IMR-90 (cell line): ENCODE data around the gene BEND2. TPM values are rescaled to one million over a fixed set of nuclear protein-coding genes. Genes with fewer than 3 reads are reported as not detected.

Experiments used
- ATAC-seq: fragments of 200-7000 bp; cut with Tn5 transposase; 2 replicates; pipeline ENCODE4 v1.9.1; 2020; ENCODE audit warnings: low read depth, mild to moderate bottlenecking, moderate library complexity
- BruUV-seq: library from RNA; stranded (reverse); fragments of 400-500 nt; replicated peaks from 2 replicates; lab custom pipeline; 2021; lab: Mats Ljungman, UMichigan
- CTCF ChIA-PET: fragments of 300-600 bp; formaldehyde crosslinking; extraction: SDS; loops from one replicate; lab custom pipeline; 2021; ENCODE audit warnings: antibody characterized with exemption; lab: Yijun Ruan, JAX
- POLR2A ChIA-PET: fragments of 300-600 bp; sonication (Branson Sonifier 250); formaldehyde crosslinking; loops from one replicate; lab custom pipeline; 2022; ENCODE audit warnings: antibody characterized with exemption; ENCODE audit not compliant: unreplicated experiment; lab: Charles Lee
- DNase-seq: peaks from one replicate; pipeline ENCODE4 v3.0.0; 2013
- H2AFZ ChIP-seq: replicated peaks from 2 replicates; pipeline ENCODE3; 2013; ENCODE audit warnings: low read length, mild to moderate bottlenecking; ENCODE audit not compliant: poor library complexity
- H2AK5ac ChIP-seq: 2 replicates; pipeline ENCODE4 v1.6.1; 2013; ENCODE audit warnings: low read depth, low read length, inconsistent platforms
- H2AK9ac ChIP-seq: replicated peaks from 2 replicates; pipeline ENCODE3; 2013; ENCODE audit warnings: mild to moderate bottlenecking, low read depth, low read length, moderate library complexity; ENCODE audit not compliant: poor library complexity
- H2BK120ac ChIP-seq: 2 replicates; pipeline ENCODE4 v1.6.1; 2013; ENCODE audit warnings: low read depth, low read length, inconsistent platforms
- H2BK15ac ChIP-seq: 3 replicates; pipeline ENCODE4 v1.6.1; 2013; ENCODE audit warnings: low read depth, low read length, inconsistent platforms
- H2BK20ac ChIP-seq: 2 replicates; pipeline ENCODE4 v1.6.1; 2013; ENCODE audit warnings: low read depth, mild to moderate bottlenecking, inconsistent platforms, low read length, moderate library complexity
- H2BK5ac ChIP-seq: 2 replicates; pipeline ENCODE4 v1.6.1; 2013; ENCODE audit warnings: mild to moderate bottlenecking, low read depth, low read length, inconsistent platforms; ENCODE audit not compliant: poor library complexity, severe bottlenecking
- H3K14ac ChIP-seq: replicated peaks from 2 replicates; pipeline ENCODE4 v1.6.1; 2013; ENCODE audit warnings: low read depth, low read length, inconsistent platforms
- H3K18ac ChIP-seq: 2 replicates; pipeline ENCODE4 v1.6.1; 2013; ENCODE audit warnings: low read depth, low read length, control low read depth
- H3K23ac ChIP-seq: 2 replicates; pipeline ENCODE4 v1.6.1; 2013; ENCODE audit warnings: low read depth, low read length, inconsistent platforms
- H3K27ac ChIP-seq: 2 replicates; pipeline ENCODE4 v1.5.1; 2013; ENCODE audit warnings: mild to moderate bottlenecking, control low read depth, low read length; ENCODE audit not compliant: insufficient read depth
- H3K27me3 ChIP-seq: 2 replicates; pipeline ENCODE4 v1.6.1; 2013; ENCODE audit warnings: low read length; ENCODE audit not compliant: control insufficient read depth, insufficient read depth
- H3K36me3 ChIP-seq: 2 replicates; pipeline ENCODE4 v1.6.1; 2013; ENCODE audit warnings: low read length, mixed read lengths; ENCODE audit not compliant: control insufficient read depth, insufficient read depth
- H3K4ac ChIP-seq: 2 replicates; pipeline ENCODE4 v1.6.1; 2013; ENCODE audit warnings: low read depth, low read length, inconsistent platforms
- H3K4me1 ChIP-seq: 2 replicates; pipeline ENCODE4 v1.6.1; 2013; ENCODE audit warnings: low read length, mixed read lengths; ENCODE audit not compliant: control insufficient read depth, insufficient read depth
- H3K4me2 ChIP-seq: 2 replicates; pipeline ENCODE4 v1.6.1; 2013; ENCODE audit warnings: low read depth, mild to moderate bottlenecking, control low read depth, low read length, moderate library complexity
- H3K4me3 ChIP-seq: 2 replicates; pipeline ENCODE4 v1.5.1; 2013; ENCODE audit warnings: low read depth, mild to moderate bottlenecking, control low read depth, low read length, moderate library complexity; ENCODE audit not compliant: insufficient read depth
- H3K56ac ChIP-seq: 2 replicates; pipeline ENCODE4 v1.6.1; 2013; ENCODE audit warnings: low read length, inconsistent platforms; ENCODE audit not compliant: insufficient read depth; ENCODE audit errors: extremely low read depth
- H3K79me1 ChIP-seq, 2 experiments: 2 replicates each; pipeline ENCODE4 v1.6.1; 2013; ENCODE audit warnings: low read length in 2 of 2, inconsistent platforms in 1 of 2, low read depth in 1 of 2
- H3K9ac ChIP-seq: 2 replicates; pipeline ENCODE4 v1.6.1; 2013; ENCODE audit warnings: low read depth, low read length, control low read depth
- H3K9me1 ChIP-seq: 2 replicates; pipeline ENCODE4 v1.6.1; 2013; ENCODE audit warnings: low read length, inconsistent platforms; ENCODE audit not compliant: insufficient read depth
- H3K9me3 ChIP-seq: 2 replicates; pipeline ENCODE4 v1.6.1; 2013; ENCODE audit warnings: low read length; ENCODE audit not compliant: control insufficient read depth, insufficient read depth
- H4K20me1 ChIP-seq: 2 replicates; pipeline ENCODE4 v1.6.1; 2013; ENCODE audit warnings: low read length, inconsistent platforms; ENCODE audit not compliant: insufficient read depth
- H4K5ac ChIP-seq: 2 replicates; pipeline ENCODE4 v1.6.1; 2013; ENCODE audit warnings: mild to moderate bottlenecking, low read depth, low read length, control low read depth
- H4K8ac ChIP-seq, 2 experiments: 2 replicates each; pipeline ENCODE4 v1.6.1; 2013; ENCODE audit warnings: low read depth in 2 of 2, low read length in 2 of 2, control low read depth in 1 of 2, inconsistent platforms in 1 of 2
- H4K91ac ChIP-seq: 2 replicates; pipeline ENCODE4 v1.6.1; 2013; ENCODE audit warnings: low read depth, low read length, inconsistent platforms; ENCODE audit not compliant: insufficient read depth
- CEBPB ChIP-seq: IDR thresholded peaks from 2 replicates; pipeline ENCODE4 v1.6.1; 2012; ENCODE audit warnings: low read depth, low read length, improper control_type of control experiment
- CHD1 ChIP-seq: IDR thresholded peaks from 2 replicates; pipeline ENCODE4 v1.6.1; 2012; ENCODE audit warnings: low read depth, low read length, improper control_type of control experiment
- MAZ ChIP-seq: IDR thresholded peaks from 2 replicates; pipeline ENCODE4 v1.6.1; 2012; ENCODE audit warnings: low read depth, mild to moderate bottlenecking, low read length, improper control_type of control experiment, moderate library complexity, borderline replicate concordance
- RCOR1 ChIP-seq: IDR thresholded peaks from 2 replicates; pipeline ENCODE4 v1.6.1; 2012; ENCODE audit warnings: mild to moderate bottlenecking, low read length, improper control_type of control experiment; ENCODE audit not compliant: insufficient replicate concordance
- RFX5 ChIP-seq: IDR thresholded peaks from 2 replicates; pipeline ENCODE4 v1.8.0; 2012; ENCODE audit warnings: low read depth, mild to moderate bottlenecking, low read length, moderate library complexity
- SMC3 ChIP-seq: fragments of 150-350 bp; IDR thresholded peaks from 2 replicates; pipeline ENCODE4 v1.6.1; 2016; ENCODE audit warnings: low read depth, mild to moderate bottlenecking, antibody characterized with exemption, low read length, moderate library complexity
- WGBS, 2 experiments: methylation state at CpG; one replicate each; pipeline versions ENCODE4 v1.1.5 to v1.1.7; 2013; ENCODE audit warnings: missing lambda C conversion rate in 2 of 2; ENCODE audit not compliant: insufficient read length in 1 of 2; ENCODE audit errors: extremely low coverage in 2 of 2; 5-methylcytosine and 5-hydroxymethylcytosine counted together
- dilution Hi-C: fragments of 300-500 bp; cut with HindIII; formaldehyde crosslinking; loops from one replicate; pipeline ENCODE4 v1.14.3; 2018; ENCODE audit warnings: low sequenced_read_pairs; ENCODE audit not compliant: unreplicated experiment
- in situ Hi-C: fragments of 300-500 bp; cut with MboI; formaldehyde crosslinking; loops from 3 replicates; pipeline ENCODE4 v1.14.3; 2019; ENCODE audit warnings: low sequenced_read_pairs, inconsistent platforms, mixed read lengths
- intact Hi-C: fragments of 100-400 bp; cut with micrococcal nuclease; formaldehyde crosslinking; loops from 2 replicates; pipeline ENCODE4 v1.10.0; 2022
- polyA plus RNA-seq, 3 experiments: library from polyadenylated mRNA; depleted of rRNA; stranded (reverse); fragments of >200 nt; gene quantifications; 2 replicates each; pipeline ENCODE4 v1.2.3, GENCODE V29; 2012; ENCODE audit warnings: low replicate concordance in 1 of 3
- total RNA-seq: library from RNA; depleted of rRNA; stranded (reverse); fragments of >200 nt; gene quantifications from 2 replicates; pipeline ENCODE4 v1.2.3, GENCODE V29; 2012
- TF ChIP-seq, protein P1 (sequence below): fragments of 150-350 bp; IDR thresholded peaks from 2 replicates; pipeline ENCODE4 v1.6.1; 2016; ENCODE audit warnings: low read depth, mild to moderate bottlenecking, low read length, moderate library complexity, borderline replicate concordance
- TF ChIP-seq, protein P2 (sequence below): conservative IDR thresholded peaks from 2 replicates; pipeline ENCODE4 v1.5.1; 2012; ENCODE audit warnings: mild to moderate bottlenecking, low read depth, low read length, improper control_type of control experiment
- TF ChIP-seq, protein P3 (sequence below): fragments of 150-350 bp; IDR thresholded peaks from 2 replicates; pipeline ENCODE4 v1.6.1; 2017; ENCODE audit warnings: mild to moderate bottlenecking, antibody characterized with exemption, low read length, low read depth

Gene BEND2
- total and polyA plus RNA-seq, 2 of the 4 experiments (the other 2 are of a cell fraction): not detected

DNA sequence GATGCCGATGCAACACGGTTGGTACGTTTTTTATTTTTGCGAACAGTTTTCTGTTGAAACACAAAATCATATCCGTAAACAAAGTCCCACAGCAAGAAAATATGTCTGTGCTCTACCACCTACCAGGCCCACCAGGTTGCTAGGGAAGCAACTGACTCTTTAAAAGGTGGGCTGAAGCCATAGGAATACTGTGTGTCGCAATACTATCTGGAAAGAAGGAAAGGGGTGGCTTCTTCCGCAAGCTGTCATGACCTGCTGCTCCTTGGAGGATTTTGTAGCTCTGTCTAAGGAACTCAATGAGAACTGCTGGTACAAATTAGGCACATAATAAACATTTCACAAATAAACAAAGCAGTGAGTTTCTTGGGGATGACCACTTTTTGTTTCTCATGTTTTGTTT is 46.5 kb downstream of the BEND2 start:
- no peak overlapping the region for H2BK15ac ChIP-seq
- H3K79me1 ChIP-seq: no peaks in the 10 kb centered on the region
- no peak overlapping the region for H3K56ac ChIP-seq
- no peak overlapping the region for H3K23ac ChIP-seq
- H3K4me2 ChIP-seq: no peak overlapping the region
- BruUV-seq: no TSS peak
- no peak overlapping the region for H2AK5ac ChIP-seq
- intact Hi-C loops (no loop called here), in situ Hi-C loops (no loop called here), dilution Hi-C loops (no loop called here)
- no peaks in the 10 kb centered on the region for H3K9me1 ChIP-seq
- no peak overlapping the region for H3K14ac ChIP-seq
- H3K27ac ChIP-seq: no peak overlapping the region
- no peak overlapping the region for H4K8ac ChIP-seq
- ATAC-seq (no peak), DNase-seq (no peak)
- H3K9ac ChIP-seq: no peak overlapping the region
- H2BK120ac ChIP-seq: no peak overlapping the region
- ChIA-PET POLR2A (no interaction called here), CTCF (no interaction called here)
- H2AFZ ChIP-seq: no peak overlapping the region
- no peak overlapping the region for H3K18ac ChIP-seq
- H3K27me3 ChIP-seq: no peaks in the 10 kb centered on the region
- no peaks in the 10 kb centered on the region for H4K20me1 ChIP-seq
- TF ChIP-seq, protein P1, sequence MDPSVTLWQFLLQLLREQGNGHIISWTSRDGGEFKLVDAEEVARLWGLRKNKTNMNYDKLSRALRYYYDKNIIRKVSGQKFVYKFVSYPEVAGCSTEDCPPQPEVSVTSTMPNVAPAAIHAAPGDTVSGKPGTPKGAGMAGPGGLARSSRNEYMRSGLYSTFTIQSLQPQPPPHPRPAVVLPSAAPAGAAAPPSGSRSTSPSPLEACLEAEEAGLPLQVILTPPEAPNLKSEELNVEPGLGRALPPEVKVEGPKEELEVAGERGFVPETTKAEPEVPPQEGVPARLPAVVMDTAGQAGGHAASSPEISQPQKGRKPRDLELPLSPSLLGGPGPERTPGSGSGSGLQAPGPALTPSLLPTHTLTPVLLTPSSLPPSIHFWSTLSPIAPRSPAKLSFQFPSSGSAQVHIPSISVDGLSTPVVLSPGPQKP: no peak
- TF ChIP-seq CEBPB (peak; percentile 58), RFX5 (no peak), SMC3 (no peak), MAZ (no peak), CHD1 (no peak), RCOR1 (no peak)
- TF ChIP-seq, protein P2, sequence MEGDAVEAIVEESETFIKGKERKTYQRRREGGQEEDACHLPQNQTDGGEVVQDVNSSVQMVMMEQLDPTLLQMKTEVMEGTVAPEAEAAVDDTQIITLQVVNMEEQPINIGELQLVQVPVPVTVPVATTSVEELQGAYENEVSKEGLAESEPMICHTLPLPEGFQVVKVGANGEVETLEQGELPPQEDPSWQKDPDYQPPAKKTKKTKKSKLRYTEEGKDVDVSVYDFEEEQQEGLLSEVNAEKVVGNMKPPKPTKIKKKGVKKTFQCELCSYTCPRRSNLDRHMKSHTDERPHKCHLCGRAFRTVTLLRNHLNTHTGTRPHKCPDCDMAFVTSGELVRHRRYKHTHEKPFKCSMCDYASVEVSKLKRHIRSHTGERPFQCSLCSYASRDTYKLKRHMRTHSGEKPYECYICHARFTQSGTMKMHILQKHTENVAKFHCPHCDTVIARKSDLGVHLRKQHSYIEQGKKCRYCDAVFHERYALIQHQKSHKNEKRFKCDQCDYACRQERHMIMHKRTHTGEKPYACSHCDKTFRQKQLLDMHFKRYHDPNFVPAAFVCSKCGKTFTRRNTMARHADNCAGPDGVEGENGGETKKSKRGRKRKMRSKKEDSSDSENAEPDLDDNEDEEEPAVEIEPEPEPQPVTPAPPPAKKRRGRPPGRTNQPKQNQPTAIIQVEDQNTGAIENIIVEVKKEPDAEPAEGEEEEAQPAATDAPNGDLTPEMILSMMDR: no peak
- TF ChIP-seq, protein P3, sequence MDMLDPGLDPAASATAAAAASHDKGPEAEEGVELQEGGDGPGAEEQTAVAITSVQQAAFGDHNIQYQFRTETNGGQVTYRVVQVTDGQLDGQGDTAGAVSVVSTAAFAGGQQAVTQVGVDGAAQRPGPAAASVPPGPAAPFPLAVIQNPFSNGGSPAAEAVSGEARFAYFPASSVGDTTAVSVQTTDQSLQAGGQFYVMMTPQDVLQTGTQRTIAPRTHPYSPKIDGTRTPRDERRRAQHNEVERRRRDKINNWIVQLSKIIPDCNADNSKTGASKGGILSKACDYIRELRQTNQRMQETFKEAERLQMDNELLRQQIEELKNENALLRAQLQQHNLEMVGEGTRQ: no peak
- no peaks in the 10 kb centered on the region for H3K9me3 ChIP-seq
- 75% methylated on average over 4 of the region's 7 CpGs; no CpG with 5 or more reads in 1 of the 2 experiments for WGBS, 2 experiments
- H3K36me3 ChIP-seq: no peaks in the 10 kb centered on the region
- no peak overlapping the region for H2AK9ac ChIP-seq
- H4K5ac ChIP-seq: no peak overlapping the region
- H3K4ac ChIP-seq: no peak overlapping the region
- no peak overlapping the region for H2BK5ac ChIP-seq
- H2BK20ac ChIP-seq: no peak overlapping the region
- no peak overlapping the region for H4K91ac ChIP-seq
- no peak overlapping the region for H3K4me3 ChIP-seq
- no peaks in the 10 kb centered on the region for H3K4me1 ChIP-seq
